ENCODE results near the gene LVRN. TPM values are rescaled to one million over a fixed set of nuclear protein-coding genes. Genes with fewer than 3 reads are reported as not detected.

The LVRN gene
- total RNA-seq, 1 experiment from 2014 or later: not detected

DNA sequence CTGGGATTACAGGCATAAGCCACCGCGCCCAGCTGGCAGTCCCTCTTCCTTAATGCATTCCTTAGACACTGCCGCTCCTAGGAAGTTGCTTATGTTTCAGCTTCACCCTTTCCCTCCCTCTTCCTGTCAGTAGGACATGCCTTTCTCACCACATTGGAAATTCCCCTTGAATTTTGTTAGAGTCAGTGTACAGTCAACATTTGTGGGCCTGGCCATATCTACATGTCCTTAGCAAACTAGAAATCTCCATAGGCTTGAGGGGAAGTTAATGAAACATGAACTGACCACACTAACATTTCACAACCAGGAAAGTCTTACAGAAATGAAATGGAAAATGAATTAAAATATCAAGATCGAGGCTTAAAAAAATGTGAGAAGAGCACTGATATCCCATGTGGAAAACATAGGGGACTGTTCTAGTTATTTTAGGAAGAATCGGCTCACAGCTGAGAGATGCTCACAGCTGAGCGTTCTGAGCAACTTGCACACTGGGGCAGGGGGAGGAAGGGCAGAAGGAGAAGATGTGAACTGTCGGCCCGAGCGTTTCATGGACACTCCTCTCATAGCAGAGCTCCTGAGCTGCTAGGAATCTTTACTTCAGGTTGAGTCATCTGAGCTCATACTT lies 21.1 kb upstream of the LVRN start:
- Histone ChIP-seq H3F3A (ENCODE audit: low read length, unreplicated experiment) (no peaks in the 10 kb centered on the region), H4K20me1 (ENCODE audit: low read length) (no peaks in the 10 kb centered on the region), H3K27ac (ENCODE audit: low read length) (peak overlapping the region; percentile 85), H3K79me2 (ENCODE audit: low read length) (no peaks in the 10 kb centered on the region), H3K4me3 (ENCODE audit: low read length) (peak overlapping the region; percentile 17; the same call in 1 of the 2 replicates), H3K36me3 (ENCODE audit: low read depth, low read length) (no peaks in the 10 kb centered on the region), H3K9ac (ENCODE audit: low read length) (peak overlapping the region; percentile 51), H3K4me2 (ENCODE audit: low read length) (peak overlapping the region; percentile 68), H3K9me2 (replicated peaks; ENCODE audit: low read length) (no peaks in the 10 kb centered on the region), H2AFZ (ENCODE audit: low read length) (peak overlapping the region; percentile 60), H3K27me3 (ENCODE audit: low read length) (no peaks in the 10 kb centered on the region), H3K4me1 (ENCODE audit: insufficient read depth, low read length) (peaks cover 5% of the 10 kb centered on the region; the same call in 1 of the 2 replicates), H3K9me3 (ENCODE audit: low read length) (no peaks in the 10 kb centered on the region)
- CTCF ChIA-PET: interaction anchor here (0.6 kb wide), 1 partner anchor 30 kb away, joined by 3 read pairs; no protein-coding TSS in a partner anchor
- DNase-seq: peak; percentile 93
- TSS peak; percentile 92 for BruUV-seq (replicated peaks)
- TF ChIP-seq EZH2 (IDR thresholded peaks at IDR 0.05; ENCODE audit: low read length, unreplicated experiment): no peak
- TF ChIP-seq, protein P1, sequence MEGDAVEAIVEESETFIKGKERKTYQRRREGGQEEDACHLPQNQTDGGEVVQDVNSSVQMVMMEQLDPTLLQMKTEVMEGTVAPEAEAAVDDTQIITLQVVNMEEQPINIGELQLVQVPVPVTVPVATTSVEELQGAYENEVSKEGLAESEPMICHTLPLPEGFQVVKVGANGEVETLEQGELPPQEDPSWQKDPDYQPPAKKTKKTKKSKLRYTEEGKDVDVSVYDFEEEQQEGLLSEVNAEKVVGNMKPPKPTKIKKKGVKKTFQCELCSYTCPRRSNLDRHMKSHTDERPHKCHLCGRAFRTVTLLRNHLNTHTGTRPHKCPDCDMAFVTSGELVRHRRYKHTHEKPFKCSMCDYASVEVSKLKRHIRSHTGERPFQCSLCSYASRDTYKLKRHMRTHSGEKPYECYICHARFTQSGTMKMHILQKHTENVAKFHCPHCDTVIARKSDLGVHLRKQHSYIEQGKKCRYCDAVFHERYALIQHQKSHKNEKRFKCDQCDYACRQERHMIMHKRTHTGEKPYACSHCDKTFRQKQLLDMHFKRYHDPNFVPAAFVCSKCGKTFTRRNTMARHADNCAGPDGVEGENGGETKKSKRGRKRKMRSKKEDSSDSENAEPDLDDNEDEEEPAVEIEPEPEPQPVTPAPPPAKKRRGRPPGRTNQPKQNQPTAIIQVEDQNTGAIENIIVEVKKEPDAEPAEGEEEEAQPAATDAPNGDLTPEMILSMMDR (conservative IDR thresholded peaks at IDR 0.05; ENCODE audit: low read depth, low read length): no peak
- no peak for TF ChIP-seq EZH2phosphoT487 (IDR thresholded peaks at IDR 0.05; ENCODE audit: borderline replicate concordance, low read length)
- intact Hi-C loops (cut with micrococcal nuclease): loop anchor here (1.0 to 2.0 kb wide), 2 partner anchors 28 to 52 kb away; no protein-coding TSS in a partner anchor
- peak; percentile 97 for ATAC-seq
- POLR2A ChIA-PET (ENCODE audit: unreplicated experiment): no interaction called here

DNA sequence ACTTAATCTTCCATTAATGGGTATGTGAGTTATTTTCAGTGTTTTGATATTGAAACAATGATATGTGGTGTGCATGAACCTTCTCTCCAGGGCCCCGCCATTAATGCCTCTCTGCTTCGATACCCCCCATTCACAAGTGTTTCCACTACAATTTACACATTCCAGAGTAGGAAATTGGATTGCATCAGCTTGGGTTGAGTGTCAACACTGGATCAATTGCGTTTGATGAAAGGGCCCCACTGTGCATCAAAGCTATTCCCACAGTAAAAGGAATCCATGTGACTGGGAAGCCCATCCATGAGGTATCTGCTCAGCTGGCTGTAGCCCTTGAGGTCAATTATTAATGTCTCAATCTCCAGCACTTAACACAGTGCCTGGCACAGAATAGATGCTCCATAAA lies 17.8 kb upstream of the LVRN start:
- no peak overlapping the region for H3K9ac ChIP-seq (ENCODE audit: low read length)
- no peaks in the 10 kb centered on the region for H3K9me2 ChIP-seq (replicated peaks; ENCODE audit: low read length)
- POLR2A ChIA-PET (ENCODE audit: unreplicated experiment): no interaction called here
- H3K9me3 ChIP-seq (ENCODE audit: low read length): no peaks in the 10 kb centered on the region
- H3K4me1 ChIP-seq (ENCODE audit: insufficient read depth, low read length): peaks cover 5% of the 10 kb centered on the region; the same call in 1 of the 2 replicates
- DNase-seq (no peak), ATAC-seq (no peak)
- H3K27me3 ChIP-seq (ENCODE audit: low read length): no peaks in the 10 kb centered on the region
- H3K27ac ChIP-seq (ENCODE audit: low read length): no peak overlapping the region
- no peaks in the 10 kb centered on the region for H3K79me2 ChIP-seq (ENCODE audit: low read length)
- H3K4me2 ChIP-seq (ENCODE audit: low read length): no peak overlapping the region
- no peak overlapping the region for H3K4me3 ChIP-seq (ENCODE audit: low read length)
- no peak for TF ChIP-seq EZH2phosphoT487 (IDR thresholded peaks at IDR 0.05; ENCODE audit: borderline replicate concordance, low read length)
- TF ChIP-seq EZH2 (IDR thresholded peaks at IDR 0.05; ENCODE audit: low read length, unreplicated experiment): no peak
- TF ChIP-seq, protein P1 (conservative IDR thresholded peaks at IDR 0.05; ENCODE audit: low read depth, low read length): no peak
- no peaks in the 10 kb centered on the region for H3K36me3 ChIP-seq (ENCODE audit: low read depth, low read length)
- no TSS peak for BruUV-seq (replicated peaks)
- H3F3A ChIP-seq (ENCODE audit: low read length, unreplicated experiment): no peaks in the 10 kb centered on the region
- no peaks in the 10 kb centered on the region for H4K20me1 ChIP-seq (ENCODE audit: low read length)
- CTCF ChIA-PET: no interaction called here
- H2AFZ ChIP-seq (ENCODE audit: low read length): no peak overlapping the region
- intact Hi-C loops (cut with micrococcal nuclease): no loop called here

DNA sequence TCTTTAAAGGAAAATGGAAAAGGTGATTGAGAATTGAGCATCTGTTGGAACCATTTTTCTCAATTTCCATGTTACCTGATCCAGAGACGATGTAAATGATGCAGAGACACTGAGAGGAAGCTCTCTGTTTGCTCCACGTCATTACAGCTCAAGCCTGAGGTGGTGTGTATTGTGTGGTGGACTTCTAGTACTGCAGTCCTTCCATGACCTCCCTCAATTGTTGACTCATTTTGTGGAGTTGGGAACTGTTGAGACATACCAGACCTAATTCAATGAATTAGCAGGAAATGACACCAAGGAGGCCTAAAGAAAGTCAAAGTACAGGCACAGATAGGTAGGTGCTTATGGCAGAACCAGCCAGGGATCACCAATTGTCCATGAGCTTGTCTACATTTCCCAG lies 15.6 kb upstream of the LVRN start:
- TF ChIP-seq EZH2 (IDR thresholded peaks at IDR 0.05; ENCODE audit: low read length, unreplicated experiment) (no peak), EZH2phosphoT487 (IDR thresholded peaks at IDR 0.05; ENCODE audit: borderline replicate concordance, low read length) (no peak)
- TF ChIP-seq, protein P1 (conservative IDR thresholded peaks at IDR 0.05; ENCODE audit: low read depth, low read length): no peak
- no peaks in the 10 kb centered on the region for H3K27me3 ChIP-seq (ENCODE audit: low read length)
- DNase-seq (no peak), ATAC-seq (peak; percentile 20; the same call in 1 of the 2 replicates)
- no peaks in the 10 kb centered on the region for H3K36me3 ChIP-seq (ENCODE audit: low read depth, low read length)
- no peaks in the 10 kb centered on the region for H3K9me2 ChIP-seq (replicated peaks; ENCODE audit: low read length)
- no peaks in the 10 kb centered on the region for H3K9me3 ChIP-seq (ENCODE audit: low read length)
- no peaks in the 10 kb centered on the region for H3K79me2 ChIP-seq (ENCODE audit: low read length)
- no peak overlapping the region for H3K4me3 ChIP-seq (ENCODE audit: low read length)
- H3K4me1 ChIP-seq (ENCODE audit: insufficient read depth, low read length): no peaks in the 10 kb centered on the region
- CTCF ChIA-PET: no interaction called here
- no peak overlapping the region for H3K9ac ChIP-seq (ENCODE audit: low read length)
- no peaks in the 10 kb centered on the region for H4K20me1 ChIP-seq (ENCODE audit: low read length)
- H3F3A ChIP-seq (ENCODE audit: low read length, unreplicated experiment): no peaks in the 10 kb centered on the region
- H2AFZ ChIP-seq (ENCODE audit: low read length): no peak overlapping the region
- no peak overlapping the region for H3K27ac ChIP-seq (ENCODE audit: low read length)
- H3K4me2 ChIP-seq (ENCODE audit: low read length): no peak overlapping the region
- POLR2A ChIA-PET (ENCODE audit: unreplicated experiment): no interaction called here
- no TSS peak for BruUV-seq (replicated peaks)
- intact Hi-C loops (cut with micrococcal nuclease): no loop called here
